ENCODE measurements around the gene PLS3. TPM values are rescaled to one million over a fixed set of nuclear protein-coding genes. Genes with fewer than 3 reads are reported as not detected.
"Not testable (repeated sequence)": the region's sequence is repeated elsewhere in the genome, so short reads cannot be mapped to it uniquely, and the experiment has no call there.

Gene PLS3
- total RNA-seq, 1 experiment from 2014 or later, result 169 TPM

- H3K9me3 Mint-ChIP-seq (ENCODE audit: low read depth, unreplicated experiment), result no peaks in the 10 kb centered on the region
- intact Hi-C loops (cut with micrococcal nuclease; ENCODE audit: unreplicated experiment), result no loop called here
- no TSS peak for BruUV-seq (replicated peaks)
- peaks cover 26% of the 10 kb centered on the region for H3K36me3 Mint-ChIP-seq (ENCODE audit: insufficient read depth, unreplicated experiment)
- no peaks in the 10 kb centered on the region for H3K4me1 Mint-ChIP-seq (ENCODE audit: low read depth, unreplicated experiment)
- no peaks in the 10 kb centered on the region for H3K27me3 Mint-ChIP-seq (ENCODE audit: unreplicated experiment)
- TF ChIP-seq CTCF (IDR thresholded peaks at IDR 0.05; ENCODE audit: unreplicated experiment), result no peak
- no peak overlapping the region for H3K27ac Mint-ChIP-seq (ENCODE audit: unreplicated experiment)
- no peak overlapping the region for H3K4me3 Mint-ChIP-seq (ENCODE audit: low read depth, unreplicated experiment)
- no peak for DNase-seq
- CTCF ChIA-PET, result no interaction called here
Measured at GRCh38 chrX:115639334-115639880, 78.4 kb downstream of the PLS3 start.

GRCh38 chrX:115642311-115642710 is 81.3 kb downstream of the PLS3 start:
- DNase-seq, result no peak
- TF ChIP-seq CTCF (IDR thresholded peaks at IDR 0.05; ENCODE audit: unreplicated experiment), result no peak
- H3K9me3 Mint-ChIP-seq (ENCODE audit: low read depth, unreplicated experiment), result no peaks in the 10 kb centered on the region
- CTCF ChIA-PET, result no interaction called here
- no peak overlapping the region for H3K4me3 Mint-ChIP-seq (ENCODE audit: low read depth, unreplicated experiment)
- BruUV-seq (replicated peaks), result no TSS peak
- peaks cover 18% of the 10 kb centered on the region for H3K36me3 Mint-ChIP-seq (ENCODE audit: insufficient read depth, unreplicated experiment)
- H3K27me3 Mint-ChIP-seq (ENCODE audit: unreplicated experiment), result no peaks in the 10 kb centered on the region
- no peak overlapping the region for H3K27ac Mint-ChIP-seq (ENCODE audit: unreplicated experiment)
- no peaks in the 10 kb centered on the region for H3K4me1 Mint-ChIP-seq (ENCODE audit: low read depth, unreplicated experiment)
- intact Hi-C loops (cut with micrococcal nuclease; ENCODE audit: unreplicated experiment), result loop anchor here (5.0 kb wide), 1 partner anchor 80 kb away; the partner anchor contains the start of gene PLS3

- DNase-seq, result peak; percentile 38
- TF ChIP-seq CTCF (IDR thresholded peaks at IDR 0.05; ENCODE audit: unreplicated experiment), result peak; percentile 64
- Mint-ChIP-seq H3K9me3 (ENCODE audit: low read depth, unreplicated experiment) (no peaks in the 10 kb centered on the region), H3K27ac (ENCODE audit: unreplicated experiment) (no peak overlapping the region), H3K27me3 (ENCODE audit: unreplicated experiment) (no peaks in the 10 kb centered on the region), H3K36me3 (ENCODE audit: insufficient read depth, unreplicated experiment) (peaks cover 12% of the 10 kb centered on the region), H3K4me3 (ENCODE audit: low read depth, unreplicated experiment) (no peak overlapping the region), H3K4me1 (ENCODE audit: low read depth, unreplicated experiment) (no peaks in the 10 kb centered on the region)
- CTCF ChIA-PET, result interaction anchor here (1.0 kb wide), 1 partner anchor 297 kb away, joined by 3 read pairs; no protein-coding TSS in a partner anchor
- no TSS peak for BruUV-seq (replicated peaks)
- intact Hi-C loops (cut with micrococcal nuclease; ENCODE audit: unreplicated experiment), result loop anchor here (1.0 to 5.0 kb wide), 3 partner anchors 81 to 416 kb away; partner anchors contain the start of gene PLS3
Measured at GRCh38 chrX:115642895-115643530, 82.0 kb downstream of the PLS3 start.

GRCh38 chrX:115644397-115644796 is 83.4 kb downstream of the PLS3 start:
- H3K4me1 Mint-ChIP-seq (ENCODE audit: low read depth, unreplicated experiment); H3K27me3 Mint-ChIP-seq (ENCODE audit: unreplicated experiment); H3K9me3 Mint-ChIP-seq (ENCODE audit: low read depth, unreplicated experiment); DNase-seq; CTCF ChIA-PET; H3K27ac Mint-ChIP-seq (ENCODE audit: unreplicated experiment); BruUV-seq (replicated peaks); H3K4me3 Mint-ChIP-seq (ENCODE audit: low read depth, unreplicated experiment): not testable (repeated sequence)
- peaks cover 11% of the 10 kb centered on the region for H3K36me3 Mint-ChIP-seq (ENCODE audit: insufficient read depth, unreplicated experiment)
- intact Hi-C loops (cut with micrococcal nuclease; ENCODE audit: unreplicated experiment), result loop anchor here (5.0 kb wide), 1 partner anchor 82 kb away; the partner anchor contains the start of gene PLS3
